Stimulated activated naive CD8-positive, alpha-beta T cell treated with anti-CD3 and anti-CD28 coated beads, Interleukin-15, Interleukin-2, amounts not matched to agents 100 U/mL and 50 U/mL, for 24 hours (primary cell): Measurements from ENCODE around the gene IDH3A.

Source experiments
- ATAC-seq: fragments of 150-1000 bp; cut with Tn5 transposase; one replicate; pipeline ENCODE4 v1.10.0; 2021
- DNase-seq: peaks from one replicate; pipeline ENCODE4 v3.0.0; 2021

IDH3A gene

GRCh38 chr15:78167227-78167888 lies 18.2 kb downstream of the IDH3A start:
- DNase-seq = no peak

DNA sequence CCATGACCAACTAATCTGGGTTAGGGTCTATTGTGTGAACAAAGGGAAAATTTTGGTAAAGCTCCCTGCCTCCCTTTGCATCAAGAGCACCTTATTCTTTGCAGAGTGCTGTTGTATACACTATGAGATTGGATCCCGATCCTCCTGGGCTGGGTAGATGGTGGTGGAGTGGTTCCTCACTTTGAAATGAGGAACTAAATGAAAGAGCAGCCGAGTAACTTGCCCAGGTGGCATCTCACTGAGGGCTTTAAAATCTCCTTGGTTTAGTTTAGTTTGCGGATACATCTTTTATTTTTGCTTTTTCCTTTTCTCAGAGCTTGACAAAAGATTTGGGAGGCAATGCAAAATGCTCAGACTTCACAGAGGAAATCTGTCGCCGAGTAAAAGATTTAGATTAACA lies 19.4 kb downstream of the IDH3A start:
- DNase-seq (no peak), ATAC-seq (no peak)

More at GRCh38 chr15:78167227-78167888, 18.2 kb downstream of the IDH3A start:
- ATAC-seq = peak; percentile 90

DNA sequence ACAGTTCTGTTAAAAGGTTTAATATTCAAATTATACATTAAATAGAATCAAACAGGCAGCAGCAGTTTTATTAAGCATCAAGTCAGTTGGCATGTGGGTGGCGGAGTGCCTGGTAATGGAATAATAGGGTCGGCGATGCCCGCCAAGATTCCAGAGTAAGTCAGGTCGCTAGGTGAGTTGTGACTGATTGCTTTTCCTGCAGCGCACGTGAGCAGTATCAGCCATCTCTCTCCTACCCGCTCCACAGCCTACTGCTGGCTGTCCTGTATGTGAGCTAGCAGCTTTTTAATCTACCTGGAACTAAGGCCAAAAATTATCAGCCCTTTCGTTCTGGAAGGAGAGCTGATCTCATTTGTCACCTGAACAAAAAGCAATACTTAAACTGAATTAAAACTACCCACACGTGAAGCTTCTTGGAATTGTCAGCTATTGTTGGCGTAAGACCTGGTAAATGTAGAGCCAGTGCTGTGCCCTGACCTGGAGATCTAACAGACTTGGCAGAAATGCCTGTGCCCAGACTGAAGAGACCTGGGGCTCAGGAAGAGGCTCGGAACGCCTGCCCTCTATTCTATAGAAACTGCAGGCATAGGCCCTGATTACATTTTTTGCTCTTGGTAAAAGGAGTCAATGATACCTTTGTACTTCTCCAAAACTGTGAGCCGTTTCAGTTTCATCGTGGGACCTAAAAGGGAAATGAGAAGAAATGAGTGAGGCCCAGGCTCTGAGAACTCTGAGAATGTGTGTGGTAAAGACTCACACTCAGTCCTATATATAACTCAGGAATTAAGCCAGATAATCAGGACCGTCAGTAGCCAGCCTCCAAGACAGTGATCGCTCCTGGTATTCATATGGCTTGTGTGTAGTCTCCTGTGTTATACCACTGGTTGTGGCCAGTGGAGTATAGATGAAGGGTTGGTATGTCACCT lies 21.9 kb downstream of the IDH3A start:
- ATAC-seq (no peak), DNase-seq (no peak)

- no peak for DNase-seq
- ATAC-seq = no peak
Observed at GRCh38 chr15:78171864-78172472, 22.8 kb downstream of the IDH3A start.

DNA sequence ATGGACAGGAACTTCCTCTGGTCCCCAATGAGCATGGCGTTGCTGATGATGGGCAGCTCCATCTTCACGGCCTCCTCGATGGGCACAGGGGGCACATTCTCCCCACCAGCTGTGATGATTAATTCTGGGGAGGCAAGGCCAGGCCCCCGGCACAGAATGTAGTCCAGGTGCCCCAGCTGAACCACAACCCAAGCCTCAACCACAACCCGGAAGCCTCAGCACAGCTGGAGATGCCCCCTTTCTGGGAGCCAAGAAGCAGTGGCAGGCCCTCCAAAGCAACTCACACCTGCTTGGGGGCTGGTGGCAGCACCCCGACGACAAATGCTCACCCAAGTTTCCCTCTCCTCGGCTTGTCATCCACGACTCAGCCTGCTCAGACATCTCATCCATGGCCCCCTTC lies 25.2 kb downstream of the IDH3A start:
- DNase-seq = no peak

GRCh38 chr15:78175330-78175729 lies 26.2 kb downstream of the IDH3A start:
- no peak for ATAC-seq
- no peak for DNase-seq

More for the DNA sequence above, 25.2 kb downstream of the IDH3A start:
- peak; percentile 44 for ATAC-seq

DNA sequence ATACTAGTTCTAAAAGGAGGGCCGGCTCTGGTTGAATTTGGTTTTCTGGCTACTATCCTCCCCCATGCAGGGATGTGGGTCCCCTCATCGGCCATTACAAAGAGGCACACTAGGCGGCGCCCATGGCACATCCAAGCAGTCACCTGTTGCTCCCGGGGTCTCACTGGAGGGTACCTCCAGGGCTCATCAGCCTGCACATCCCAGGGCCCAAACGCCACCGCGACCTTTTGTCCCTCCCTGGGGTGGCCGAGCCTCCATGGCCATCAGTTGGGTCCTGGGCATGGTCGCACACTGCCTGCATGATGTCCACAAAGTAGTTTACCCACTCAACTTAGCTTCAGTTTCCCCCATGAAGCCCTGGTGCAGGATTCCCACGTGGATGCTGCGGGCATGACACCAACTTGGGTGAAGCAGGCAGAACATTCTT lies 28.3 kb downstream of the IDH3A start:
- peak; percentile 13 for ATAC-seq
- DNase-seq = peak; percentile 52

- no peak for DNase-seq
- ATAC-seq = no peak
Observed at GRCh38 chr15:78178064-78178463, 28.9 kb downstream of the IDH3A start.

GRCh38 chr15:78179286-78179840 lies 30.2 kb downstream of the IDH3A start:
- no peak for ATAC-seq
- no peak for DNase-seq

DNA sequence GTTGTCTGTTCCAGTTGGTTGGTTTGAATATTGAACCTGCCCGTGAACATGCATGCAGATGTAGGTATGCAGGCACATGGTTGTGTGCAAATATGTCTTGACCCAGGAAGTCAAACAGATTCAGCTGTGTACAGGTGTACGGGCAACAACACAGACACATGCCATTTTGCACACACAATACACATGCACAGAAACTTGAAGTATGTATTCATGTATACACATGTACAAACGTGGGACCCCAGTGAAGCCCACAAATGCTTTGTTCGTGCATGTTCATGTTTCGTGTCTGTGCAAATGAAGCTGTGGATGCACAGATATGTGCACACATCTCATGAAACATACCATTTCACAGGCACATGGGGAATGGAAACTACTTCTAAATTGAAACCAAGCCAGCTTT lies 30.7 kb downstream of the IDH3A start:
- ATAC-seq = no peak
- no peak for DNase-seq

DNA sequence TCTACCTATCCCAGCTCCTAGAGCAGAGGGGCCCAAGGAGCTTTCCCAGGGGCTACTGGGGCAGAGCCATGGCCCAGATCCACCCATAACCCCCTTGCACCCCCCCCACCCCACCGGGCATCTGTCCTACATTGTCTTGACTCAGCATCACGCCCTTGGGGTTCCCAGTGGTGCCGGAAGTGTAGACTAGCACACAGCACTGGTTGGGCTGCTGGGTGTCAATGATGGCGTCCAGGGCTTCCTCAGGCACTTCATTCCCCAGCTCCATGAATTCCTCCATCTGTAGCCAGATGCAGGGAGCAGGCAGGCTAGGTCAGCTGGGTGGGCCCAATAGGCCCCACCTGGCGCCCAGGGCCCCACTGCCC lies 33.2 kb downstream of the IDH3A start:
- no peak for DNase-seq

DNA sequence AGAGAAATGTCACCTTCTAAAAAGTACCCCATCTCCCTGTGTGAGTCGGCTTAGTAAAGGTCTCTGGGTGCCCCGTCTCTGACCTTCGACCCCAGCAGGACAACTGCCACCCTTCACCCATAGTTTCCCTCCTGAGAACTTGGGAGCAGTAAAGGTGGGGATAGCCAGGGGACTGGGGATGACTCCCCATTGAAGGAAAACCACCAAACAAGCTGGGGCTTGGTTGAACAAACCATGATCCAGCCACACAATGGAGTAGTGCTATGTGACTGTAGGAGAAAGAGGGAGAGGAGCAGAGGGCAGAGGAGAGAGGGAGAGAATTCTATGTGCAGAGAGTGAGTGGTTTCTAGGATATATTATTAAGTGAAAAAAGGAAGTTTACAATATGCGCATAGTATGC lies 33.7 kb downstream of the IDH3A start:
- no peak for ATAC-seq
- DNase-seq = no peak

More for the DNA sequence above, 33.2 kb downstream of the IDH3A start:
- ATAC-seq = no peak

DNA sequence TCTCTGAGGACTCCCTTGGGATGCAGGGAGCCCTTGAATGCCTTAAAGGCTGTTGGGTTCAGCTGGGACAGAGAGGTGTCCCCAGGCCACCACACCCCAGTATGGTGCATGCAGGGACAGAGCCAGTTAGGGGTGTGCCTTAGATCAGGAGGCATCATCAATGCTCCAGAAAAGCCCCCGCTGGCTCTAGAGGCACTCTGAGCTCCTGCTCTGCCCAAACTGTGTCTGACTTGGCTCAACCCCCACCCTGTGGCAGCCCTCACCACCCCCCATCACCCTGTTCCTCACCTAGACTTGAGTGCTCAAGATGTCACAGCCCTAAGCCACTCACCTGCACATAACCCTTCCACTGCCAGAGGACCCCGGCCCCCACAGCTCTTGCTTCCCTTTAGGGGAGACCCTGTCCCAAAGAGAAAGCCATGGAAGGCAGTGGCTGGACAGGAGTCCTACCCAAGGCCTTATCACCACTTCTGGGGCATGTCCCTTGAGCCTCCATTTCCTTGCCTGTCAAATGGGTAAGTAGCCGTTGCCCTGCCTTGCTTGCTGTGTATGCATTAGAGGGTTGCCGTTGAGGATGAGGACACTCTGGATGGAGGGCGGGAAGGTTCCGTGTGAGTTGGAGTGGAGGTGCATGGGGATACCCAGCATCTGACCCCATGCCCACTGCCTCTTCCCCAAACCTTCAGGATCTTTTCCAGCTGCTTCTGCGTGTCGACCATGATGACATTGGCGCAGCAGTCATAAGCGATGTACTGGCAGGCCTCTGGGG lies 43.8 kb downstream of the IDH3A start:
- ATAC-seq (no peak), DNase-seq (no peak)

GRCh38 chr15:78193731-78194567 lies 44.8 kb downstream of the IDH3A start:
- no peak for ATAC-seq

GRCh38 chr15:78194568-78194925 lies 45.4 kb downstream of the IDH3A start:
- ATAC-seq (no peak), DNase-seq (no peak)

More at GRCh38 chr15:78193731-78194567, 44.8 kb downstream of the IDH3A start:
- no peak for DNase-seq

DNA sequence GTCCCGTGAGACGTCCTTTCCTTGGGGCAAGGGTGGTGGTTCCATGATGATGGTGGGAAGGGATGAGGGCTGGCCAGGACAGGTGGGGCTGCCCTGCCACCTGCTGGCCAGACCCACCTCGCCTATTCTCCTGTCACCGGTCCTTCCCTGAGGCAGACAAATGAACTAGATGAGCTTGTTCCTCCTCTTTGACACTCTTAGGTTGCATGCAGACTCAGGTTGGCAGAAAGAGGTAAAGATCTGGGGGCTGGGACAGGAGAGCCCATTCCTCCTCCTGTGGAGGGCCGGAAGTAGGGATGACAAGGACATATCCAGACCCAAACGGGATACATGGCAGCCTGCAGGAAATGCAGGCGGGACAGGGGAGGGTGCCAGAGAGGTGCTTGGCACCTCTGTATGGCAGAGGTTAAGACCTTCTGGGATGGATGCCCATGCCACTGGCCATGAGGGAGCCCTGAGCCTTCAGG lies 46.6 kb downstream of the IDH3A start:
- peak; percentile 64 for ATAC-seq
- peak; percentile 49 for DNase-seq

GRCh38 chr15:78197632-78198031 lies 48.5 kb downstream of the IDH3A start:
- no peak for ATAC-seq
- DNase-seq = no peak

- DNase-seq = no peak
- ATAC-seq = no peak
Observed at GRCh38 chr15:78200276-78200930, 51.2 kb downstream of the IDH3A start.

- no peak for ATAC-seq
Observed at GRCh38 chr15:78201281-78202190, 52.4 kb downstream of the IDH3A start.

More at GRCh38 chr15:78201281-78202190, 52.4 kb downstream of the IDH3A start:
- no peak for DNase-seq
